Measurements from ENCODE around the gene ARHGAP26. TPM values are rescaled to one million over a fixed set of nuclear protein-coding genes. Genes with fewer than 3 reads are reported as not detected.

Gene ARHGAP26
- total RNA-seq, 1 experiment from 2014 or later = 38.3 TPM

DNA sequence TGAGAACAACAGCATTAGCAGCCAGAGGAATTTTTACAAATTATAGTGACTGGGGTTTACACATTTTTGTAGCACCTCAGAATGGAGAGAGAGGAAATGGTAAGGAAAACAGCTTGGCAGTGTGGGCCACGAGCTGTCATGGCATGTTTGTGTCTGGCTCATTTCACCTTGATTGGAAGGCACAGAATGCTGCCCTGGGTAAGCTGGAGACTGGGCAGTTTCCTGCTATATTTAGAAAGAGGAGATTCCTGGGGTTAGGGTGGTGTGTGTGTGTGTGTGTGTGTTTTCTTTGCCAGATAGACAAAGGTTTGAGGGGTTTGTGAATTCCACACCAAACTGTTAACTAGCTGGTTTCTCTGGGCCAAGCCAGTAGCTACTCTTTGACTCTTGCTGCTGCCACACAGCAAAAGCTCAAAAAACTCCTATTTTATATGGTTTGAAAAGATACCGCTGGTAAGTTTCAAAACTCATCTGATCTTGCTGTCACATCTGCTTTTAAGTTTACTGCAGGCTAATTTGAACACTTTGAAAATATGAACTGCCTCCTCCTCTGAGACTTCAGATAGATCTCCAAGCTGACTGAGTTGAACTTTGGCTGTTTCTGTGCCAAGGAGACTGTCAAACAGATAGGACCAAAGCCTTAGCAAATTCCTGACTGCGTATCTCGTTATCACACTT is 9.1 kb downstream of the ARHGAP26 start:
- no peak for DNase-seq (ENCODE audit: low read depth)
- in situ Hi-C loops (cut with HindIII; ENCODE audit: low pct_unique_long_range_greater_than_20kb, low sequenced_read_pairs) = no loop called here

DNA sequence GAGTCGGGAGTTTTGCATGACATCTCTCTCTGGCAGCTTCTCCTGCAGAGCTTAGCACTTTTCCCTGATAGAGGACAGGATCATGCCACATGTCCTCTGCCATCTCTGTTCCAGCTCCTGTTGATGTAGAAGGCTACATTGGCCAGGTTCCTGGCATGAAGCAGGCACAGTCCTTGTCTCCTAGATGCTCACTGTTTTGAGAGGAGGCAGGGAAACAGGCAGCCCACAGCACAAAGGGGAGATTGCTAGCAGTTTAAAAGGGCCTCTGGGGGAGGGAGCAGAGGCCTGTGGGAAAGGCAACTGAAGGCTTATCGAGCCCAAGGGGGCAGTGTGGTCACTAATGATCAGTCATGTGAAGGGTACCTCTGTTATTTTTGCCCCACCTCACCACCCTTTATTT is 10.7 kb downstream of the ARHGAP26 start:
- in situ Hi-C loops (cut with HindIII; ENCODE audit: low pct_unique_long_range_greater_than_20kb, low sequenced_read_pairs) = no loop called here

DNA sequence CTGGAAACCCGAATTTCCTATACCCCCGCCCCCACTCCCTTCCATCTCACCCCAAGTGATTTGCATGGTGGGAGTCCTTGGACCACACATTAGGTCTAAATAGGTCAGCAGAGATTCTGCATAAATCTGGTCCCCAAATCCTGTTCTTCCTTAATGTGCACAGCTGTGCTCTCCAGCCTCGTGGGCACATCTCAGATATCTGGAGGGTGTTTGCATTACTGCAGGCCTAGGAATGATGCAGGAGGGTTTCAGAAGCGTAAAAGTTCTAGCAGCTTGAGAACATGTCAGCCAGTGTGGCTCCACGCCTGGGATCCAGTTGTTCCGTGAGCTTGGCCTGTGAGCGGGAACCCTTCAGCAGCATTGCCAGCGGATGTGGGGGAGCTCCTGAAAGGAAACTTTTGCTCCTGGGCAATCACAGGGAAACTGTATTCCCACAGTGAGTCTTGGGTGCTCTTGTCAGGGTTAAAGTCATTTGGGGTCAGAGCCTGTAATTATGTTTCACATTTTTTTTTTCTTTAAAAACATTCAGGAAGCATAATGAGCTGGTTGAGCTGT is 12.9 kb downstream of the ARHGAP26 start:
- DNase-seq (ENCODE audit: low read depth) = no peak
- in situ Hi-C loops (cut with HindIII; ENCODE audit: low pct_unique_long_range_greater_than_20kb, low sequenced_read_pairs) = no loop called here

More for the DNA sequence above, 10.7 kb downstream of the ARHGAP26 start:
- no peak for DNase-seq (ENCODE audit: low read depth)

DNA sequence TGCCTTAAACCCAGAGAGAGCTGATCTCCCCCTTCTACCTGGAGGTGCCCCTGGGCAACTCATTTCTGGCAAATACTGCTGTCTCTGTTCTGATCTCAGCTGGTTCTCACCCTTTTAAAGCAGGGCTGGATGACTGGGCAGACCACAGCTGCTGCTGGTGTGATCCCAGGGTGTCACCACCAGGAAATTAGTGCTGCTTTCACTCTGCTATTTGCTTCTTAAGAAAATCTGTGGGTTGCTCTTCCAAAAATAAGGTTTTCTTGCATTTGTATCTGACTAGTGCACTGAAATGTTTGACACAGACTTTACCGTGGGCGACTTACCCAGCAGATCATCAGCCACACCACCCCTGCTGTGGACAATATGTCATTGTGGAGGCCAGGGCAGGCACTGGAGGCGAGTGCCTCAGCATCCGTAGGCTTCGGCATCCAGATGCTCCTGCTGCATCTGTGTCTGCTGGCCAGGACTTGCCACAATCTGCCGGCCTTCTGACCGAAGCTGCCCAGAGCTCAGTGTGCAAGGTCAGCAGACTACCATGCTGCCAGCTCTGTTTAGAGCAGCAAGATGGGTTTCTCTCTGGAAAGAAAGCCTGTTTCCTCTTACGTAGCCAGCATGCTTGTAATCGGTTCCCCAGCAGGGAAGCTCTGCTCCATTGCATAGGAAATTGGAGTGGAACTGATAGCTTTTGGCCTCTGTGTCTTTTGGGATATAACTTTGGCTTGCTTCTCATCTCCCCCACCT is 13.6 kb downstream of the ARHGAP26 start:
- in situ Hi-C loops (cut with HindIII; ENCODE audit: low pct_unique_long_range_greater_than_20kb, low sequenced_read_pairs) = no loop called here
- DNase-seq (ENCODE audit: low read depth) = no peak

DNA sequence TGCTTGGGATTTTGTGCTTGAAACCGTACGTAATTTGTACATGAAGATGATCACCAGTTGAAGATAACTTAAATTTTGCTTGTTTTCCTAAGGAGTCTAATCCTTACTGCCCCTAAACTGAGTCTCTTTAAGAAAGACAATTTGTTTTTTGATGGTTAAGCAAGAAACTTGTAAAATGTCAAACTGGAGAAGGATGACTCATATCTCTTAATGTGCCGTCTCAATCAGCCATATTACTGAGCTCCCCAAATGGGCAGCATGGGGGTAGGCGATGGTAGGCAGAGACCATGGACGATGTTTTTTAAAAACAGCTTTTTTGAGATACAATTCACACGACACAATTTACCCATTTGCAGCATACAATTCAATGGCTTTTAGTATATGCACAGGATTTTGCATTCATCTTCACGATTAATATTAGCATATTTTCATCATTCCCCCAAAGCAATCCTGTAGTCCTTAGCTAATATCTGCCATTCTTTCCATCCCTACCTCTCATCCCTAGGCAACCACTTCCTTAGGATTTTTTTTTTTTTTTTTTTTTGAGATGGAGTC is 14.3 kb downstream of the ARHGAP26 start:
- in situ Hi-C loops (cut with HindIII; ENCODE audit: low pct_unique_long_range_greater_than_20kb, low sequenced_read_pairs) = no loop called here
- DNase-seq (ENCODE audit: low read depth) = no peak

DNA sequence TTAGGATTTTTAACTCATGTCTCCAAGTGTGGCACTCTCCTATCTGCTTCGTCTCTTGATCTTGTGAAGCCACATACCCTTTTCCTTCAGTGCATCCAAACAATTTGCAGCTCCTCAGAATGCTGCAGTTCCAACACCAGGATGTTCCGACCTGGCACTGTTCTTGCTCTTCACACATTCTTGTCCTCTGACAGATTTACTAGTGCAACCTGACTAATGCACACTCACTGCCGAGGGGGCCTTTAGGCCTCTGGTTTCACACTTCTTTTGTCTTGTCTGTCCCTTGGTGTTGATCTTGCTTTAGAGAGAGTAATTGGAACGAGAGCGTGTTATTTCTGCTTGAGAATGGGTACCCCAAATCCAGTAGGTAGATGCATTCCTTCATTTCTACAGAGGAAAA is 15.0 kb downstream of the ARHGAP26 start:
- no peak for DNase-seq (ENCODE audit: low read depth)
- in situ Hi-C loops (cut with HindIII; ENCODE audit: low pct_unique_long_range_greater_than_20kb, low sequenced_read_pairs) = no loop called here

DNA sequence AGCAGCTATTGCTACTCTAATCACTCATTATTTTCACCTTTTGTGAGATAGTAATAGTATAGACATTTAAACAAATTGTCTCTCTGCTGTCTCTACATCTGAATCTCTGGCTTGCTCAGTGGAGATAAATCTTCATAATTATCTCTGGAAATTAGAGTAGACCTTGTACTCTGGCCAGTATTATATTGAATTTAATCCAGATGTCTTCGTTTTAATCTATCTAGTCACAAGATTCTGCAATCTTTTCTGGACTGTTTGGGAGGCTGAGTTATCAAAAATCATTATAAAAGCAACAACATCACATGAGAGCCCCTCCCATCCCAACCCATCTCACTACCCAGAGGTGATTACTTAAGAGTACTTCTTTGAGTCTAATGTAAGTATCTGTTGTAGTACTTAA is 19.0 kb downstream of the ARHGAP26 start:
- in situ Hi-C loops (cut with HindIII; ENCODE audit: low pct_unique_long_range_greater_than_20kb, low sequenced_read_pairs) = no loop called here
- DNase-seq (ENCODE audit: low read depth) = no peak

DNA sequence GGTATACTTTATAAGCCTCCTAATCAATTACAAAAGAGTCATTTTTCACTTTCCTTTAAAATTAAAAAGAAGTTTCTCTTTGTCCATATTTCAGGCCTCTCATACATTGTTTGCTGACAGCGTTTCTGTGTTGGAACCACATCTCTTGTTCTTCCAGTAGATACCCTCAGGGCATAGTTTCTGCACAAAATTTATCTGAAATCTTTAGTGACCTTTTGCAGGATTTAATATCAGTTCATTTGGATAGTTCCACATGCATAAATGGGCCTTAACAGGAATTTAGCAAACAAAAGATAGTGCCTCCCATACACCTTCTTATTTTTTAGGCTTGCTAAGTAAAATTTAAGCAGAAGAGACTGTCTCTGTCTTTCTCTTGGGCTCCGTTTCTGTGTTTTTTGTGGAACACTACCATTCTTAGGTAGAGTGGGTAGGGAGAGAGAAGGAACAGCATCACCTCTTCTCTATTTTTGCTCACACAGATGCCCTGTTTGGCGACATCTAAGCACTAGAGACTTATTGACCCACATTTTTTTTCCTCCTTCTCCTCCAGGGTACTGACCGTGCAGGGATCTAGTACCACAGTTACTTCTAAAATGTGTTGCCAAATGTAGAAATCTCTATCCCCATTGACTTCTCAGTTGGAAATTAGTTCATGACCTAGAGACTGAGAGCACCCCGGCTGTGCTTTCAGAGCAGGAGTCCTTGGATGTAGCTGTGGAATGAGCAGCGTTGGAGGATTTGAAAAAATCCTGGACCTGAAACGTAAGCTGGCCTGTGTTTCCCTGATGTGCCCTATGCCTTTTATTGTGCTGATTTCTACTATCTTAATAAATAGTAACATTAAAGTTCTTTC is 22.1 kb downstream of the ARHGAP26 start:
- DNase-seq (ENCODE audit: low read depth) = no peak
- in situ Hi-C loops (cut with HindIII; ENCODE audit: low pct_unique_long_range_greater_than_20kb, low sequenced_read_pairs) = no loop called here

DNA sequence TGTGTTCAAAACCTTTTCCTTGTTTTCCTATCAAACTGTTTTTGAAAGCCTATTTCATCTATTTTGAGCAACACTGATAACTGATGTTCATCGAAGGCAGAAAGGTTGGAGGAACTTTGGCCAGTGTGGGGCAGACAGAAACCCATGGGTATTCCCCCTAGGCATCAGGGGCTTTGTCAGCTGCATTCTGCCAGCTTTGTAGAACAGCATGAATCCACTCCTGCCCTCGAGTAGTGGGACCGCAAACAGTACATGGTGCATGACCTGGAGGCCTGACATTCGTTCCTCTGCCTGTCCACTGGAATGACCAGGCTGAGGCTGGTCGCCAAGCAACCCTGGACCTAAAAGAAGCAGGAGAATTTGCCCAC is 22.7 kb downstream of the ARHGAP26 start:
- DNase-seq (ENCODE audit: low read depth) = no peak
- in situ Hi-C loops (cut with HindIII; ENCODE audit: low pct_unique_long_range_greater_than_20kb, low sequenced_read_pairs) = no loop called here

DNA sequence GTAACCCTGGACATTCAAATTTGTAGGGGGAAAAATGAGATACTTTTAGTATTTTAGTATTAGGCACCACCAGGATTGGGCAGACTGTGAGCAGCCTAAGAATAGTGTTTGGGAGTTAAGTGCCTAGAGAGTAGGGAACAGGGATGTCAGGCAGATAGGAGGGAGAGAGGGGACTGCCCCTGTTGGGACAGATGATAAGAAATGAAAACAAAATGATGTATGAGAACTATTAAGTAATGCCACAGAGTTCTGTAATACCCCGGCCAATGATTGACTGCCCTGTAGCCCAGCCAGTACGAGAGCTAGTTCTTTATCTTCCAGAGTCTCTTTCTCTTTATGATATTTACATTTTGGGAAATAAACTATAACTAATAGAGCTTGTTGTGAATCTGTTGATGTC is 24.4 kb downstream of the ARHGAP26 start:
- in situ Hi-C loops (cut with HindIII; ENCODE audit: low pct_unique_long_range_greater_than_20kb, low sequenced_read_pairs) = no loop called here
- DNase-seq (ENCODE audit: low read depth) = no peak

DNA sequence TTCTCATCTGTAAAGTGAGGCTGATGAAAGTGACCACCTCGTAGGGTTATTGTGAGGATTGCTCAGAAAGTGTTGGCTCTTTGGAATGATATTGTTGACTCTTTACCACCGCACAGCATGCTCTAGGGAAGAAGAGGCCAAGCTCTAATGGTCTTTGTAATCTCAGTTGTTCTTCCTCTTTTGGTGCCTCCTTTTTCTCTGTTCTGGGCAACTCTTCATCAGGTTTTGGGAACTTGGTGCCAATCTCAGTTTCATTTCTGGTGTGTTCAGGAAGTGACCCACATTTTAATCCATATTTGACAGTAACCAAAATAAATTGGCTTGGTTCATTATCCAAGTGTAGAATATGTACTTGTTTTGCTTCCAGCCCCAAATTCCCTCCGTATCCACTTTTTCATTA is 25.1 kb downstream of the ARHGAP26 start:
- DNase-seq (ENCODE audit: low read depth) = no peak
- in situ Hi-C loops (cut with HindIII; ENCODE audit: low pct_unique_long_range_greater_than_20kb, low sequenced_read_pairs) = no loop called here

DNA sequence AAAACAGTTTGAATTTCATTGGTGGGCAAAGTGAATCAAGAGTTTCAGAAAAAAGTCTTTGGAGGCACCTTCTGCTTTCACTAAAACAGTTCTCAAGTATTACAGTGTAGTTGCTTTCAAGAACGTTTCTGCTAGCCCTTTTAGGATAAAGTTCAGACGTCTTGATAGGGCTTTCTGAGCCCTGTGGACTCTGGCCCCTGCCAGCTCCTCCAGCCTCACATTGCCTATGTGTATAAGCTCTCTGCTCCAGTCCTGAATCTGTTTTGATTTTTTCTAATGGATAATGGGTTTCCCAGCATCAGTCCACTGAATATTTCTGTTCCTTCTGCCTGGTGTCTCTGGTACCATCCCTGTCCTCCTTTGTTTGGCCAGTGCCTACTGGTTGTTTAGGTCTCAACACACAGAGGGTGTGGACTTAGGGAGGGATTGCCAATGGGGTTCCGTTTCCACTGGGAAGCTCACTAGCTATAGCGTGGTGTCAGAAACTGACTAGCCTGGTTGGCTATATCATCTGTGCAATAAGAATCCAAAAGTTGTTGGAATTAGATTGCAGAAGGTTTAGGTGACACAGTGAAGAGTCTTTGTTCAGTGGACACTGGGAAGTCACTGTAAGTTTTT is 26.4 kb downstream of the ARHGAP26 start:
- DNase-seq (ENCODE audit: low read depth) = no peak
- in situ Hi-C loops (cut with HindIII; ENCODE audit: low pct_unique_long_range_greater_than_20kb, low sequenced_read_pairs) = no loop called here

DNA sequence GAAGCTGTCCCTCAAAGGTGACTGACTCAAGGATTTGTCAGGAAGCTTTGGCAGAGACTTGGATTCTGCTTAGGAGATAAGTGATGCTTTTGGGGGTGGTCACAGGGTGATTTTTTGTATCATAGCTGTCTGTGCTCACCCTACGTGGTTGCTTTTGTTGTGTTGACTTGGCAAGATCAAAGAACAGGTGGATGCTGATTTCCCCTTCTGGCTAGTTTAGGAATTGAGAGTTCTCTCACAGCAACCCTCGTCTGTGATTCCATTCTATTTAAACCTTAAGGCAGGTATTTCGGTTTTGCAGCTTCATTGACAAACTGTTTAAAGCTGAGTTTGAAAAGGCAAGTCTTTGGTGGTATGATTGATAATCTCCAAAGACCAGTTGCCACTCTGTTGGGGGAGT is 27.2 kb downstream of the ARHGAP26 start:
- in situ Hi-C loops (cut with HindIII; ENCODE audit: low pct_unique_long_range_greater_than_20kb, low sequenced_read_pairs) = no loop called here
- DNase-seq (ENCODE audit: low read depth) = no peak

DNA sequence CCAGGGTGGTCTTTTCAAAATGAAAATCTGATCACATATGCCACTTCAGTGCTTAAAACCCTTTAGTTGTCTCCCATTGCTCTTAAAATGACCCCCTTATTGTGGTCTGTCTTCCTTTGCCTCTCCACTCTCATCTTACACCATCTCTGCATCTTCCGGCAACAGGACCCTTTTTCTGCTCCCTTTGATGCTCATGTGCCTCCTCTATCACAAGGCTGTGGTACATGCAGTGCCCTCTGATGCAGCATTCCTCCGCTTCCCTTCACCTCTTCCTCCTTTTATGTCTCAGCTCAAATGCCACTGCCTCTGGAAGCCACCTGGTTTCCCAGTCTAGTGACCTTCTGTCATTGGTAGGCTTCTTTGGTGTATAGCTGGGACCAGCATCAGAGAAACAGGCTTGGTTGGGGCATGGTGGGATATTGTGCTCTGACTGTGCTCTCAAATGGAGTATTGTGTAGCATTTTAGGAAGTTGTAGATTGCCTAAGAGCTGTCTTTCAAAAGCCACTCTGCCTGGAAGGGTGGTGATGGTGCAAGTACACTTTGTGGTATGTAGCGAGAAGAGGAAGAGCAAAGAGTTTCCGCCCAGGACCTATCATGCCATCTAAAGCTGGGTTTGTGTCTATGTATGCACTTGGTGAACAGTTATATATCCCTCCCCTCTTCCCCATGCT is 28.1 kb downstream of the ARHGAP26 start:
- in situ Hi-C loops (cut with HindIII; ENCODE audit: low pct_unique_long_range_greater_than_20kb, low sequenced_read_pairs) = no loop called here
- no peak for DNase-seq (ENCODE audit: low read depth)

DNA sequence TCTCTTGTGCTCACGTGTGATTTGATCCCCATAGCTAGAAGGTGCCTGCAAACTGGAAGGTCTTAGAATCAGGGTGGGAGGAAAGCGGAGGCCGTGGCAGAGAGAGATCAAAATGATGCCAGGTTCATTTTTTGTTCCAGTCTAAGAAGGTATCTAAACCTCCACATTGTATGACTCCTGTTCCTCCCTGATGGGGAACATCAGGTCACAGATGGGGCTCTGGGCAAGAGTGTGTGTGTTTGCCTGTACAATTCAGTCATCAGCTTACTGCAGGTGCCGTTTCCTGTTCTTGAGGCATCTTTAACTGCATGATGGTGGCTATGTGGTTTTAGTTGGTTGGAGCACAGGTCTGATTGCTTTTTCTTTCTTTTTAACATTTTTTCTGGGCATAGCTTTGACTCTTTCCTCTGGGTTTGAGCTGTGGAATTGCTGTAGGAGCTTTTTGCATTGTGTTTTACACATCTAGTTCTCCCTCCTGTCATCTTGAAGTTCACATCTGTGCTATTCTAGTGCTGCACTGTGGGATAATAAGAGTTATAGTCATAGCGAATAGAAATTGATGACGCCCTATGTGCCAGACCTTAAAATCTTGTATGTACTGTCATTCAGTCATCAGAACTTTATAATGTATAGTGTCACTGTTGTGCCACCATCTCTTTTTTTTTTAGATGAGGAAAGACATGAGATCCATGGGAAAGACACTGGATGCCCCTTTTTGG is 30.8 kb downstream of the ARHGAP26 start:
- DNase-seq (ENCODE audit: low read depth) = no peak
- in situ Hi-C loops (cut with HindIII; ENCODE audit: low pct_unique_long_range_greater_than_20kb, low sequenced_read_pairs) = no loop called here

DNA sequence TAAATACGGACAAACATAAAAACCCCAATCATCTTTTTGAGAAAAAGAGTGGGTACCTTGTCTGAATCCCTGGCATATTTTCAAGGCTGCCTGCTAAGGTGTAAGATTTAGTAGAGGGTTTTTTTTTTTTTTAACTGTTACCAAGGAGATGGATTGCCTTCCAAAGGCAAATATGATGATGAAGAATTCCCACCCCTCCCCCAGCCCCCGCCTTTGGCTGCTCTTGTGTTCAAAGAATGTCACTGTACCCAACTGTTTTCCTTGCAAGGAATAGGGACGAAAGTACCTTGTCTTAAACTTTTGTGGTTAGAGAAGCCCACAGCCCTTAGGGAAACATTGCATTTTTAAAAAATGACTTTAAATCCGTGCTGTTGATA is 31.3 kb downstream of the ARHGAP26 start:
- in situ Hi-C loops (cut with HindIII; ENCODE audit: low pct_unique_long_range_greater_than_20kb, low sequenced_read_pairs) = no loop called here
- no peak for DNase-seq (ENCODE audit: low read depth)

DNA sequence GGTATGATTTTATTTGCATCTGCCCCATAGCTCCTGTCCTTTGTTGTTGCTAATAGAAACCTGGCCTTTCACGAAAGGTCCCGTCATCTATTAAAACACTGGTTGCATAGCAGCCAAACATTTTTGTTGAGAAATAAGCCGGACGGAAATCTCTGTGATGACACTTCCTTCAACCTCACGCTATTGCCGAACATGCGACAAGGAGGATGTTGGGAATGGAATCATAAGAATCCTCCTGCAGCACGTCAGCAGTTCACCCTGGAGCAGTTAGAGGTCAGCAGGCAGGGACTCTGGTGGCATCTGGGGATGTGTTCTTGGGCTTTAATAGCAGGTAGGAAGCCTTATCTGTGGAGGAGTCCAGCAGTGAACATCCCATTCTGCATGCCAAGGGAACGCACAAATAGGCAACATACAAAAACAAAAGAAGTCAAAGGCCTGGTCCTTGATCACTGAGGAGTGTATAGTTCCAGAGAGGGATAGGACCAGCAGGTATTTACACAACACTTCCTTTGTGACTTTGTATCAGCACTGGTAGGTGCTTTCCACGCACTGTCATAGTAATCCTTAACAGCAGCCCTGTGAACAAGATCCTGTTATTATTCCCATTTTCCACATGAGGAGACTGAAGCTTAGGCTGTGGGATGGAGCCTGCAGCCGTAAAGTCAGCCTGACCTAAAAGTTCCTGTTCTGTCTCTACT is 33.4 kb downstream of the ARHGAP26 start:
- in situ Hi-C loops (cut with HindIII; ENCODE audit: low pct_unique_long_range_greater_than_20kb, low sequenced_read_pairs) = no loop called here
- DNase-seq (ENCODE audit: low read depth) = no peak

All from Caki2 (cell line).